GM21786 (cell line): ENCODE data around the gene NCAM2.

ENCODE experiments used
- ATAC-seq: cut with Tn5 transposase; IDR thresholded peaks from one replicate; pipeline ENCODE4 v1.9.1; 2021; ENCODE audit not compliant: unreplicated experiment

Gene NCAM2

DNA sequence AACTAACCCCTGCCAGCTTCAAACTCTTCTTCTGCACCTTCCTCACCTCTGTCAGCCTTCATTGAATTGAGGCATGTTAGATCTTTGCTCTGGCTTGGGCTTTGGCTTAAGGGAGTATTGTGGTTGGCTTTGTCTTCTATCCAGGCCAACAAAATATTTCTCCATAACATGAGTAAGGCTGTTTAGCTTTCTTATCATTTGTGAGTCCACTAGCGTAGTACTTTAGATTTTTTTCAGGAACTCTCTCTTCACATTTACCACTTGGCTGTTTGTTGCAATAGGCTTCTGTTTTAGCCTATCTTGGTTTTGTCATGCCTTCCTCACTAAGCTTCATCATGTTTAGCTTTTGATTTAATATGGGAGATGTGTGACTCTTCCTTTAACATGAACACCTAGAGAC lies 417.5 kb downstream of the NCAM2 start:
- no peak for ATAC-seq

DNA sequence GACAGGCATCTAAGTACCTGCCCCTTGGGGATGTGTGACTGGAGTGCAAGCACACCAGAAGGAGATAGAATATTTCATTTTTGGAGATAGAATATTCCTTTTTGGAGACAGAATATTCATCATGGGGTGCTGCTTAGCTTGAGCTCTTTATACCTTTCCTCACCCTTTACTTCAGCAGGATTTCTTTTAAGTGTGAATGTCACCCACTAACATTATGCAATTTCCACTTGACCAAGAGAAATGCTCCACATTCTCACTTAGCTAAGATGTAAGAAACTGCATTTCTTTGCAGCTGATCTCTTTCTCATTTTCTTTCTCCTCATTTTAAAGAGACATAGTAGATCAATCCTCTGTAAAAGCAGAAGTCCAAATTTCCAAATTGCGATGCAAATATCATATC lies 436.7 kb downstream of the NCAM2 start:
- no peak for ATAC-seq

DNA sequence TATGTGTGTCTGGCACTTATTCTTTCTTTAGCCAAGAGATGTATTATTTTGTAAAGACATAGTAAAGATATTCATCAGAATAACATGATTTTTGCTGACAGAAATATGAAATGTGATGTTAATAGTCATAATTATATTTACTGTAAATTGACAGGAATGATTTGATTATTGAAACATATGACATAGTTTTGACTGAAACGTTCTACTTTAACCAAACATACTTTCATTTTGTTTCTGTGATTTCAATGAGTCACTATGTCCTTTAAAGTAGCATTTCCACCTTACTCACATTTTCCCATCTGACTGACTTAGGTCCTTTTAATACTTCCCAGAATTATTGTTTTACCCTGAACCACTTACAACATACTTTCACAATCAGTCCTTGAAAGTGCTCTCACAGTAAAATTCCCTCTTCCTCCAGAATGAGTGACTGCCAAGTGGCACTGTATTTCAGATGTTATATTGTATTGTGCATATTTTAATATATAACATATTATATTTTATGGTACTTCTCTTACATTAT lies 437.9 kb downstream of the NCAM2 start:
- ATAC-seq, result no peak

DNA sequence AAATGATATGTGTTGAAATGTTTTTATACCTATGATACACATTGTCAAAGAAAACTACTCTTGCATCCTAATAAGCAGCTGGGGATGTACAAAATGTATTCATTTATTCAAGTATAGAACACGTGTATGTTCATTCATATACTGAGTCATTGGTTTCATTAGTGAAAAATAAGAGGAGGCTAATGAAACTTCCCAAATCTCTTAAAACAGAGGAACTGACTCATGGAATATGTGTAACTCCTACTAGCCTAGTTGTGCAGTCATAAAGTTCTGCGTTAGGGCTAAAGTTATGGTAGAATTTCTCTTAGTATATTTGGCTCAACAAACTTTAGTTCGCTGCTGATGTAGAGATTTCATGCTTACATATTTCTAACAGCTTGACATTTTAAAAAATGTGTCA lies 441.6 kb downstream of the NCAM2 start:
- ATAC-seq, result no peak

DNA sequence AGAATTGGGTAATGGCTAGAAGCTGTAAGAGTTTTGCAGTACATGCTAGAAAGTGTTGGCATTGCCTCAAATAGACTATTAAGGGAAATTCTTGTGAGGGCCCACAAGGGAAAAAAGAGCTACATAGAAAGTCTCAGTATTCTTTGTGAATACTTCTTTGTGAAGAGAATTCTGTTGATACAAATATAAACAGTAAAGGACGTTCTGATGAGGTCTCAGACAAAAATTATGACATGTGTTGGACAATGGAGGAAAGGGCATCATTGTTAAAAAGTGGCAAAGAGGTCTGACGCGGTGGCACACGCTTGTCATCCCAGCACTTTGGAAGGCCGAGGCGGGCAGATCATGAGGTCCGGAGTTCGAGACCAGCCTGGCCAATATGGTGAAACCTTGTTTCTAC lies 458.9 kb downstream of the NCAM2 start:
- ATAC-seq, result no peak

DNA sequence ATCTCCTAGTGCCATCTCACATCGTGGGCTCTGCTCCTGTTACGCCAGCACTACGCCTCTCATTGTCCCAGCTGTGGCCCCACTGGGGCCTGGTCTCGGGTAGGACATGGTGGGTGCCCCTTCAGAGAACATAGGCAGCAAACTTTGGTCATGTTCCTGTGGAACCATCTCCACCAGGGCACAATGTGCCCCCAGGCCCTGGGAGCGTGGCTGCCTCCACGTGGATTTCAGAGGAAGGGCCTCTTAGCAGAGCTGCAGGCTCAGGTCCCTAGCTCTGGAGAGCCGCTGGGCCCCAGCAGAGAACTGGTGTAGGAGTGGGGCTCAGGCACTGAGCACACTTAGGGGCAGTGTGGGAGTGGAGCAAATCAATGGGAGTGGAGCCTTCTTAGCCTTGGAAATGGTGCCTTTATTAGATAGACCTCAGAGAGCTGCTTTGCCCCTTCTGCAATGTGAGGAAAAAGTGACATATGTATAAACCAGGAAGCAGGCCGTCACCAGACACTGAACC lies 460.0 kb downstream of the NCAM2 start:
- ATAC-seq, result no peak

DNA sequence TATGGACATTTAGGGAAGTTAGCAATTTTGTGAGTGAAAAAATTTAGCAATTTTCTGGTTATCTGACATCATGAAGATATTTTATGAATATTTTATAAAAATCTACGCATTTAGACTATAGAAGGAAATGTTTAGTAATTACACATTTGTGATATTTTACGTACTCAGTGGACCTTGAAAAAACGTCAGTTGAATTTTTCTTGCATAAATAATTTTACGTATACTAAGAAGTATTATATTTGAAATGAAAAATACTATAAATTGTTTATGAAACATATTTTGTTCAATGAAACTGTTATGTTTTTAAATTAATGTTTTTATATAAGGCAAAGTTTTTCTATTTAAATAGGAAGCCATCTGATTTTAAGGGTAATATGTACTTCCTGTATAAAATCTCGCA lies 462.8 kb downstream of the NCAM2 start:
- no peak for ATAC-seq

DNA sequence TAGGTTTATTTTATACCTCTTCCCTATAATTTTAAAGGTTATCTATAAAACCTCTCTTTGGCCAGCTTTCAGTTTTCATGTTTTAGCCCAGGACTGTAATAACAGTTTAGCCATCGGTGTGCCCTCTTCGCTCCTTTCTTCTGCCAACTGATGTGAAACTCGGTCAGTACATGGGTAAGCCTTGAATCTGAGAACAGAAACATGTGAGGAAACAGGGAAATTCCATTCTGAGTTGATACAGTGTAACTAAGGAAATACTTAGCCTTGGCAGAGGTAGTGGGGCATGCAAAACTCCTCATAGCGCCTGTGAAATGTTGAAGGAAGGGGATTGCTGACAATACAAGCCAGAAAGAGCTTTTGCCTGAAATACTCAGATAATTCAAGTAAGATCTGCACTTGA lies 465.2 kb downstream of the NCAM2 start:
- ATAC-seq, result no peak

DNA sequence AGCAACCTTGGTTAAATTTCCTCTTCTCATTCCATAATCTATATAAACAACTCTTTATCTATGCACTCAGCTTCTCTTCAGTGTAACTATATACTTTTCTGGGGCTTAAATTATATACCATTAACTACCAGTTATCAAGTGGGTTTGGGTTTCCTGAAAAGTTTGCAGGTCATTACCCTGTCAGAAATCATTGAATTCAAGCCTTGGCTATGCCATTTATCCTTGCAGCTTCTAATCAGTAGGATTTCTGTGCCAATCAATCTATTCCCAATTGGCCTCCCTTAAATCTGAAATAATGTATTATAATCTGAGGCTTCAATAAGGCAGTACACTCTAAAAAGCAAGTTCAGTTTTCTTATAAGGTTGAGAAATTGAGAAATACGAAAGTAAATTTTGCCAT lies 466.5 kb downstream of the NCAM2 start:
- ATAC-seq, result no peak

DNA sequence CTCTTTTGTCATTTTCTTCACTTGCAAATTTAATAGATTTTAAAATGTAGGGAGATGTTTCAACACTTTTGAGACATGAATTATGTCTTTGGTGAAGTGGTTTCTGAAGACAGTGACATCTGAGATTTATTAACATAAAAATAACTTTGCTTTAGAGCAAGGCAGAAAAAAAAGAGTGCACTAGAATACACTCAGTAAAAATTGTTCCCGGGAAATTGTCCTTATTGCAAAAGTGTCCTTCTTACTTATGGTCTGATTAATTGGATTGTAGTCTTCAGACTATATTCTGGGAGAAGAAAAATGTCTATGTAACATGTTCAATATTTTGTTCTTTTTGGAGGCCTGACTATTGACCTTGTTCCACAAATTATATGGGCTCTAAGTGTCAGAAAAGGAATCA lies 468.5 kb downstream of the NCAM2 start:
- ATAC-seq, result no peak

DNA sequence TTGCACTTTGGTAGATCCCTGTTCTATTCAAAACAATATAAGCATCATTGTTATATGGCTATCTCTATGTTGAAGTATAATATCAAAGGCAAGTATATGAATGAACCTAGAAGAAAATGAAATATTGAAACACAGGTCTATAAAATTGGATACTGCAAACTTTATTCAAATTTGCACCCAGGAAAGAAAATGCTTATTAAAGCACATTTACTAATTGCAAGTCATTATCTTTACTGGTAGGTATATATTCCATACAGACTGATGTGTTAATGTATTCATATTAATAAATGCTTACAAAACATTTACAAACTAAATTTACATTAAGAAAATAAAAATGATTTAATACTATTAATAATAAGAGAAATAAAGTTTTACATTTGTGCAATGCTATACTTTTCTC lies 469.8 kb downstream of the NCAM2 start:
- no peak for ATAC-seq

DNA sequence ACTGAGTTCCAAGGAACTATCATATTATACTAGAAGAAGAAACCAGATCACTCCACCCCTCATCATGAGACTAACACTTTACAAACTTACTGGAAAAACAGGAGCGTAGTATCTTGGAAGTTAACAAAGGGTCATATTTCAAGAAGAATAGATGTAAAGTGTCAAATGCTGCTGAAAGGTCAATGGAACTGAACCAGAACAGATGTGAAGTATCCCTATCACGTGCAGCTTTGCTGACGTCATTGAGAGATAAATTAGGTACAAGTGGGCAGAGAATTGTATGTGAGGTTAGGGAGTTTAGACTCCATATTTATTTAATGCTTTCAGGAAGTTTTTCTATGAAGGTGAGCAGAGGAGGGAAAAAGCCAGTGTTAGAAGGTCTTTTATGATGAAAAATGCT lies 483.0 kb downstream of the NCAM2 start:
- ATAC-seq, result no peak

DNA sequence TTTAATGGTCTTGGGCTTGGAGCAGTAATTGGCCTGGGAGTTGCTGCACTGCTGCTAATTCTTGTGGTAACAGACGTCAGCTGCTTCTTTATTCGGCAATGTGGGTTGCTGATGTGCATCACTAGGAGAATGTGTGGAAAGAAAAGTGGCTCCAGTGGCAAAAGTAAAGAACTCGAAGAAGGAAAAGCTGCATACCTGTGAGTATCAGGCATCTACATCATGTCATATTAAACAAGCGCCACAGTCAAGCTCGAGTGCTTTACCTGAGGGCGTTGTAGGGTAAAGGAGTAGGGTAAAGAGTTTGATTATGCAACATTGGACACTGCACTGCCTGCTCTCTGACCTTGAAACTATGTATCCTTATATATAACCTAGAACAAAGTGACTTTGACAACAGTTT lies 510.6 kb downstream of the NCAM2 start:
- ATAC-seq, result no peak

DNA sequence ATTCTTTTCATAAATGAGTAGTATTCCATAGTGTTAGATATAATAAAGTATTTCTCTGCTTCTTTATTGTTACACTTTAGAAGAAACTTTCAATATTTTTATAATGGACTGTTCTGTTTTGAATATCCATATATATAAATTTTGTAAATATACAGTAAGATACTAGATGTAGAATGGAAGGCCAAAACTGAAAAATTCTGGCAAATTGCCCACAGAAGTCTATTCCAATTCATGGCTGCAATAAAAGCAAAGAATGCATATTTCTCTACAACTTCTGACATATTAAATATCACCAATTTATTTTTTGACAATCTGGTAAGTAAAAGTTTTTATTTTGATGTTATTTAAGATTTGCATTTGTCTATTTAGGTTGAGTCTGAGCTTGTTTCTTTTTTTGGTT lies 532.5 kb downstream of the NCAM2 start:
- ATAC-seq, result no peak

DNA sequence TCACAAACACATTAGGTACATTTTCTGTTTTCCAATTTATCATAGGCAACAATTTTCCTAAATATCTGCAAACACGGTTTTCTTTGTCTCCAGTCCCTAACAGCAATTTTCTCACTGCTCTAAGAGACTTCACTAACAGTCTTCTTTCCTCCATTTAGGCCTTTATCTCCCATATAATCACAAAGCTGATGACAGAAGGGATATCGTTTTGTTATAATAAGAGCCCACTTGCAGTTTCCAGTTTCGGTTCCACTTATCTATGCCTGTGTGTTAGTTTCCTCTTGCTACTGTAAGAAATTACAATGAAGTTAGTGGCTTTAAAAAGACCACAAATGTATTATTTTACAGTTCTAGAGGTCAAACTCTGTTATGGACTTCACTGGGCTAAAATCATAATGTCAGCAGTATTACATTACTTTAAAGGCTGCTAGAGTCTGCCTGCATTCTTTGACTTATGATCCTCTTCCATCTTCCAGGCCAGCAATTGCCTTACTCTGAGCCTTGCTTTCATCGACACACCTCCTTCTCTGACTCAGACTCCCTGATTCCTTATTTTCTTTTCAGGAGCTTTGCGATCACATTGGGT lies 549.3 kb downstream of the NCAM2 start:
- ATAC-seq, result no peak

DNA sequence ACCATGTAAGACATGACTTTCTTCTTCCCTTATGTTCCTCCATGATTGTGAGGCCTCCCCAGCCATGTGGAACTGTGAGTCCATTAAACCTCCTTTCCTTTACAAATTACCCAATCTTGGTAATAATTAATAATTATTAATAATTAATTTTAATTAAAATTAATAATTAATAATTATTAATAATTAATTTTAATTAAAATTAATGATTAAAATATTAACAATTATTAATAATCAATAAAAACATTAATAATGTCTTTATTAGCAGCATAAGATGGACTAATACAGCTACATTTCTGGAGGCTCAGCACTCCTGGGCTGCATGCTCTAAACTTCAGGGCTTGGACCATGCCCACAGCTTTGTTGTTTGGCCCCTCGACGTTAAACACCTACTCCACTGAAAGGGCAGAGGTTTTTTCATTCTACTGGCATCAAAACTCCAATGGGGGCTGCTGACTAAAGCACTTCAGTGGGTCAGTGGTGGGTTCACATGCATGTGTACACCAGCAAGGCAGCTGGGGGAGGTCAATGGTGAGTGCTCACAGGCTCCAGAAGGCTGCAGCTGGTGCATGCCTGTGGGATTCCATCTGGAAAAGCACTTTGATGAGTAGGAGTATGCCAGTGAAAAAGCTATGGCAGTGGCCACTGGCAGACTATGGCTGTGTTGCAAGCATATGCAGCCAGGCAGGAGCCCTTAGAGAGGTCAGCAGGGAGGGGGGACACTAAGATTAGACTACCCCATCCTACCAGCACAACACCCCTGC lies 561.3 kb downstream of the NCAM2 start:
- no peak for ATAC-seq
